Lower lobe of right lung (tissue), 2 donors: ENCODE measurements around the gene XRCC4. TPM values are rescaled to one million over a fixed set of nuclear protein-coding genes. Genes with fewer than 3 reads are reported as not detected.

ENCODE experiments used
- ATAC-seq, 2 donors: fragments of 200-7000 bp; cut with Tn5 transposase; one replicate each; pipeline ENCODE4 v1.9.1; 2020 to 2022; ENCODE audit warnings: mild to moderate bottlenecking in 2 of 2, moderate library complexity in 2 of 2
- DNase-seq: peaks from one replicate; pipeline ENCODE4 v3.0.0-alpha.2; 2020
- H3K27ac ChIP-seq: fragments of 200-600 bp; one replicate; pipeline ENCODE4 v1.8.0; 2022
- H3K27me3 ChIP-seq: fragments of 200-600 bp; one replicate; pipeline ENCODE4 v1.8.0; 2022; ENCODE audit warnings: low read depth
- H3K36me3 ChIP-seq: fragments of 200-600 bp; one replicate; pipeline ENCODE4 v1.8.0; 2022; ENCODE audit warnings: mild to moderate bottlenecking
- H3K4me1 ChIP-seq: fragments of 200-600 bp; one replicate; pipeline ENCODE4 v1.8.0; 2022
- H3K4me3 ChIP-seq: fragments of 200-600 bp; one replicate; pipeline ENCODE4 v1.8.0; 2022; ENCODE audit warnings: mild to moderate bottlenecking
- H3K9me3 ChIP-seq: fragments of 200-600 bp; one replicate; pipeline ENCODE4 v1.8.0; 2022
- CTCF ChIP-seq: fragments of 200-600 bp; IDR thresholded peaks from one replicate; pipeline ENCODE4 v1.8.0; 2022; ENCODE audit warnings: antibody characterized with exemption, mild to moderate bottlenecking
- intact Hi-C: fragments of 100-400 bp; cut with DNase I; formaldehyde crosslinking; loops from one replicate; pipeline ENCODE4 v1.11.0; 2022
- total RNA-seq: library from RNA; stranded (reverse); fragmentation: NEBNext Ultra II Directional; extraction: Animal tissue kit (Norgen Biotek cat#: 25700); gene quantifications from one replicate; pipeline ENCODE4 v1.2.1, GENCODE V29; 2021
- donor health status: DM: no; HTN: yes; CAD: no; lungs with severe emphysema.

Gene XRCC4
- total RNA-seq, 1 donor from 2014 or later = 9.2 TPM

- Histone ChIP-seq H3K27me3 (no peaks in the 10 kb centered on the region), H3K36me3 (no peaks in the 10 kb centered on the region), H3K4me1 (peaks cover 5% of the 10 kb centered on the region), H3K27ac (no peak overlapping the region), H3K4me3 (no peak overlapping the region), H3K9me3 (peaks cover 12% of the 10 kb centered on the region)
- intact Hi-C loops = no loop called here
- ATAC-seq = no peak
- no peak for DNase-seq
- no peak for TF ChIP-seq CTCF
Observed at GRCh38 chr5:83095957-83096539, 18.7 kb downstream of the XRCC4 start.

GRCh38 chr5:83096660-83097339 is 19.5 kb downstream of the XRCC4 start:
- Histone ChIP-seq H3K9me3 (peaks cover 12% of the 10 kb centered on the region), H3K27ac (no peak overlapping the region), H3K36me3 (no peaks in the 10 kb centered on the region), H3K4me3 (no peak overlapping the region), H3K27me3 (no peaks in the 10 kb centered on the region), H3K4me1 (peaks cover 5% of the 10 kb centered on the region)
- intact Hi-C loops = no loop called here
- ATAC-seq = no peak
- no peak for TF ChIP-seq CTCF
- DNase-seq = no peak

- H3K27ac ChIP-seq = no peak overlapping the region
- peaks cover 12% of the 10 kb centered on the region for H3K9me3 ChIP-seq
- DNase-seq (no peak), ATAC-seq (no peak)
- no peaks in the 10 kb centered on the region for H3K27me3 ChIP-seq
- no peaks in the 10 kb centered on the region for H3K36me3 ChIP-seq
- H3K4me3 ChIP-seq = no peak overlapping the region
- peaks cover 5% of the 10 kb centered on the region for H3K4me1 ChIP-seq
- no peak for TF ChIP-seq CTCF
- intact Hi-C loops = no loop called here
Observed at GRCh38 chr5:83097689-83098231, 20.4 kb downstream of the XRCC4 start.

- Histone ChIP-seq H3K27ac (no peak overlapping the region), H3K9me3 (peaks cover under 1% of the 10 kb centered on the region), H3K4me1 (peaks cover 5% of the 10 kb centered on the region), H3K4me3 (no peak overlapping the region), H3K27me3 (no peaks in the 10 kb centered on the region), H3K36me3 (no peaks in the 10 kb centered on the region)
- no peak for TF ChIP-seq CTCF
- intact Hi-C loops = no loop called here
- ATAC-seq (no peak), DNase-seq (no peak)
Observed at GRCh38 chr5:83099001-83099400, 21.7 kb downstream of the XRCC4 start.

GRCh38 chr5:83099445-83099844 is 22.1 kb downstream of the XRCC4 start:
- Histone ChIP-seq H3K4me3 (no peak overlapping the region), H3K9me3 (no peaks in the 10 kb centered on the region), H3K27me3 (no peaks in the 10 kb centered on the region), H3K27ac (no peak overlapping the region), H3K36me3 (no peaks in the 10 kb centered on the region), H3K4me1 (peaks cover 5% of the 10 kb centered on the region)
- DNase-seq (no peak), ATAC-seq (no peak)
- TF ChIP-seq CTCF = no peak
- intact Hi-C loops = no loop called here
